Immature natural killer cell (primary cell): ENCODE data around the gene PIP5K1A. TPM values are rescaled to one million over a fixed set of nuclear protein-coding genes. Genes with fewer than 3 reads are reported as not detected.
"Not testable (repeated sequence)": the region's sequence is repeated elsewhere in the genome, so short reads cannot be mapped to it uniquely, and the experiment has no call there.

Source experiments
- DNase-seq, 3 donors: peaks; one replicate each; pipeline ENCODE4 v3.0.0; 2022; ENCODE audit warnings: mixed read lengths in 1 of 3
- H3K27ac Mint-ChIP-seq, 6 donors: one replicate each; pipeline ENCODE4 v1.8.0; 2020; ENCODE audit warnings: mixed read lengths in 6 of 6, mild to moderate bottlenecking in 5 of 6, inconsistent platforms in 4 of 6, moderate library complexity in 3 of 6
- H3K27me3 Mint-ChIP-seq, 3 donors: one replicate each; pipeline ENCODE4 v1.8.0; 2020 to 2021; ENCODE audit warnings: low read depth in 3 of 3, mild to moderate bottlenecking in 3 of 3, mixed read lengths in 3 of 3, moderate library complexity in 3 of 3, inconsistent platforms in 1 of 3
- H3K36me3 Mint-ChIP-seq, 3 donors: one replicate each; pipeline ENCODE4 v1.8.0; 2020; ENCODE audit warnings: mixed read lengths in 3 of 3, inconsistent platforms in 2 of 3, mild to moderate bottlenecking in 2 of 3
- H3K4me1 Mint-ChIP-seq, 2 donors: one replicate each; pipeline ENCODE4 v1.8.0; 2020; ENCODE audit warnings: inconsistent platforms in 2 of 2, mild to moderate bottlenecking in 2 of 2, mixed read lengths in 2 of 2, moderate library complexity in 1 of 2
- H3K4me3 Mint-ChIP-seq, 5 donors: one replicate each; pipeline ENCODE4 v1.8.0; 2020; ENCODE audit warnings: mild to moderate bottlenecking in 5 of 5, mixed read lengths in 5 of 5, inconsistent platforms in 3 of 5, moderate library complexity in 3 of 5
- H3K9me3 Mint-ChIP-seq, 6 donors: one replicate each; pipeline ENCODE4 v1.8.0; 2020; ENCODE audit warnings: mild to moderate bottlenecking in 6 of 6, mixed read lengths in 6 of 6, inconsistent platforms in 4 of 6, moderate library complexity in 3 of 6
- polyA plus RNA-seq, 3 donors: library from polyadenylated mRNA; unstranded; fragments of 300-500 nt; fragmentation: Illumina TruSeq; gene quantifications; one replicate each; pipeline ENCODE4 v1.2.3, GENCODE V29; 2021

The PIP5K1A gene
- polyA plus RNA-seq, 3 donors from 2014 or later: 13.6 to 20.1 (median 15.8) TPM

DNA sequence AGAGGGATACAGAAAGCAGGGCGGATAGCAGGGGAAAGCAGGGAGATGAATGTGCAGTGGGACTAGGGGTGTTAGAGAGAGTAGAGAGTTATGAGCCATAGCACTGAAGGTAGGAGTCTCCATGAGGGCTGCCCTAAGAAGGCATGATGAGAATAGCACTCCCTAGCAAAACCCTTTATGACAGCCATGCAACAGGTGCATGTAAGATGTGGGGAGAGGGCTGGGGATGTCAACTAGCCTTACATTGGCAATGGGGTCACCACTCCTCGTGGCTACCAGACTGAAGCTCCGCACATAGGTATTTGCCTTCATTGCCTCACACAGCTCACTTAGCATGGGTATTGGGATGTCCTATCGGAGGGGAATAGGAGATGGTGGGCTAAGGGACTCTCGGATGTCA, 27.2 kb upstream of the PIP5K1A start:
- peaks cover 4 to 8% (median 4%) of the 10 kb centered on the region in 3 donors for H3K27me3 Mint-ChIP-seq
- peaks cover 7 to 35% (median 23%) of the 10 kb centered on the region in 3 donors for H3K36me3 Mint-ChIP-seq
- H3K9me3 Mint-ChIP-seq: no peaks in the 10 kb centered on the region
- H3K27ac Mint-ChIP-seq: peak overlapping the region in 3 of 6 donors; percentile 12 to 72 (median 25)
- H3K4me1 Mint-ChIP-seq: peaks cover 16 to 18% of the 10 kb centered on the region in 2 donors
- no peak overlapping the region for H3K4me3 Mint-ChIP-seq
- DNase-seq: no peak

- H3K36me3 Mint-ChIP-seq: peaks cover 15 to 48% (median 31%) of the 10 kb centered on the region in 3 donors
- no peak overlapping the region for H3K4me3 Mint-ChIP-seq
- no peaks in the 10 kb centered on the region for H3K9me3 Mint-ChIP-seq
- H3K27me3 Mint-ChIP-seq: peaks cover 0 to 2% (median 0%) of the 10 kb centered on the region in 3 donors
- DNase-seq: no peak
- peak overlapping the region in 1 of 6 donors; percentile 51 for H3K27ac Mint-ChIP-seq
- peaks cover 0 to 7% of the 10 kb centered on the region in 2 donors for H3K4me1 Mint-ChIP-seq
These were observed 23.2 kb upstream of the PIP5K1A start for GRCh38 chr1:151175041-151175741.

DNA sequence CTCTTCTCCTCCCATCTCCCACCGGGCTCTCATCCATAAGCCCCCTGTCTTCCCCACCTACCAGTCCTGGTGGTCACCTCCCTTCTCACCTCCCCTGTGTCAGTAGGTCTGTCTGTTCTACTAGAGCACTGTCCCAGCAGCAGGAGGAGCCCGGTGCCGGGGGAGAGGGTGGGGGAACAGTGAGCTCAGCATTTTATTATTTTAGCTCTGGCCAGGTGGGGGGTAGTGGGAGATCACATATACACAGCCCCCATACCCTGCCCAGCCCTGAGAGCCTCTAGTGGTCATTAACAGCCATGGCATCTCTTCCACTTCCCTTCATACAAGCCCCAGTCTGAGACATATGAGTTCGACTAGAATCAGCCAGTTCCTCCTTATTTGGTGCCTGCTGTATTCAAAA, 22.5 kb upstream of the PIP5K1A start, which contains the start of gene TMOD4:
TMOD4 (minus strand) TSS at position 119 of the 400 bp plus-strand sequence. CDS start 1,106 bp downstream, outside the sequence.
- H3K36me3 Mint-ChIP-seq: peaks cover 20 to 50% (median 35%) of the 10 kb centered on the region in 3 donors
- H3K4me3 Mint-ChIP-seq: no peak within 1 kb of the TSS
- DNase-seq: no peak
- H3K27ac Mint-ChIP-seq: peak within 1 kb of the TSS in 4 of 6 donors; percentile 19 to 66 (median 47)
- H3K27me3 Mint-ChIP-seq: no peaks in the 10 kb centered on the region
- peaks cover 0 to 7% of the 10 kb centered on the region in 2 donors for H3K4me1 Mint-ChIP-seq
- no peaks in the 10 kb centered on the region for H3K9me3 Mint-ChIP-seq

- peaks cover 0 to 7% of the 10 kb centered on the region in 2 donors for H3K4me1 Mint-ChIP-seq
These were observed 21.8 kb upstream of the PIP5K1A start for GRCh38 chr1:151176514-151177045.

DNA sequence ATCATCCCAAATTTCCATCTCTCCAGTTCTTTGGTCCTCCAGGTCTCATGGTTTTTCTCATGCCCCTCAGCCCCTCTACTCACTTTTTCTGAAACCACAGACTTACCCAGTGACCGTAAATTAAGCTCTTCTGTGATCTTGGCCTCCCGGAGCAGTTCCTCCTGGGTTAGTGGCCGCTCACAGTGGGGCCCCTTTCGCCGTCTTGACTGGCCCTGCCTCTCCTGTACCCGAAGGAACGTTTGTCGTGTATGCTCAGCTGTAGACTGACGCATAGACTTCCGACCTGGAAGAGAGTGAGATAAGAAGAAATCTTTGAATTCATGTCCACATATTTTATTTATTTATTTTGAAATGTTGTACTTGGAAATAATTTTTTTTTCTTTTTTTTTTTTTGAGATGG, 14.1 kb upstream of the PIP5K1A start:
- Mint-ChIP-seq H3K36me3 (peaks cover 28 to 44% (median 36%) of the 10 kb centered on the region in 3 donors), H3K4me1 (peaks cover 20 to 33% of the 10 kb centered on the region in 2 donors), H3K4me3 (no peak overlapping the region), H3K27me3 (no peaks in the 10 kb centered on the region), H3K27ac (no peak overlapping the region), H3K9me3 (no peaks in the 10 kb centered on the region)
- DNase-seq: no peak

More at GRCh38 chr1:151176514-151177045, 21.8 kb upstream of the PIP5K1A start:
- Mint-ChIP-seq H3K4me3 (no peak overlapping the region), H3K36me3 (peaks cover 24 to 57% (median 37%) of the 10 kb centered on the region in 3 donors), H3K27me3 (no peaks in the 10 kb centered on the region), H3K27ac (peak overlapping the region in 1 of 6 donors; percentile 66), H3K9me3 (no peaks in the 10 kb centered on the region)
- no peak for DNase-seq

GRCh38 chr1:151187205-151187604, 11.1 kb upstream of the PIP5K1A start:
- Mint-ChIP-seq H3K36me3 (peaks cover 17 to 27% (median 23%) of the 10 kb centered on the region in 3 donors), H3K4me1 (peaks cover 35 to 50% of the 10 kb centered on the region in 2 donors), H3K9me3 (no peaks in the 10 kb centered on the region), H3K4me3 (no peak overlapping the region), H3K27me3 (peaks cover 3 to 5% (median 5%) of the 10 kb centered on the region in 3 donors), H3K27ac (no peak overlapping the region)
- DNase-seq: no peak

GRCh38 chr1:151188667-151189066, 9.7 kb upstream of the PIP5K1A start:
- peaks cover 35 to 44% of the 10 kb centered on the region in 2 donors for H3K4me1 Mint-ChIP-seq
- DNase-seq, H3K9me3 Mint-ChIP-seq, H3K27me3 Mint-ChIP-seq: not testable (repeated sequence)
- H3K36me3 Mint-ChIP-seq: peaks cover 10 to 18% (median 15%) of the 10 kb centered on the region in 3 donors
- peak overlapping the region; percentile 68 to 98 (median 96) for H3K27ac Mint-ChIP-seq
- peak overlapping the region; percentile 95 to 99 (median 98) for H3K4me3 Mint-ChIP-seq

DNA sequence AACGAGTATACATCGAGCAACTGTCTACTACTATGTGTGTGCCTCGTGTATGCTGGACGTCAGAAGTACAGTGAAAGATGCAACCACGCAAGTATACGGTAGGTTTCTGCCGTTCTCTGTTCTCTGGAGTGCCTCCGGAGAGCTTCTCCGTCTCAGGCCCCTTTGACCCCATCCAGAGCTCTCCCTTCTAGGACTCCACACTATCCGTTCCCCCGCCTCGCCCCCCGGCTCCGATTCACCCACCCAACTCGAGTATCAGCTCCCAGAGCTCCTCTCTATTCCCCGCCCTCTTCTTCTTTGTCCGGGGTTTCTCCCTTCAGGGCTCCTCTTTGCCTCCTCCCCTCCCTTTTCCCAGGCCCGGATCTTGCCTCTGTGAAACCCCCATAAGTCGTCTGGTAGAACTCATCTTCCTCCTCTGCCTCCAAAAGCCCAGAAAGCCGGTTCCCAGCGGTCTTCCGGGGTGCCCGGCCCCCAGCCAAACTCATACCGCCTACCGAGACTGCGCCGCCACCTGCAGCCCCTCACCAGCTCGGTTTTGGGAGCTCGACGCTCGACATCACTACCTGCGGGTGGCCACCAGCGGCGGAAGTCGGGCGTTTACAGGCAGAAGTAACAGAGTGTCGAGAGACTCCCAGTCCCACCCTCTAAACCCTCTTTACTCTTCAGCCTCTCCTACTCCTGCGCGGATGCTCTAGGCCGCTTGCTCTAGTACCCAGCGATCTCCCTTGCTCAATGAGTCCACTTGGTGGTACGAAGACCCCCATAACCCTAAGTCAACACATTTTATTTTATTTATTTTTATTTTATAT, 8.5 kb upstream of the PIP5K1A start, which contains the start of gene VPS72:
VPS72 (minus strand) TSS at position 561 of the 809 bp plus-strand sequence; CDS start at position 485, 76 bp downstream.
- peak; percentile 79 to 80 (median 79) for DNase-seq
- H3K4me1 Mint-ChIP-seq: peaks cover 31 to 44% of the 10 kb centered on the region in 2 donors
- H3K4me3 Mint-ChIP-seq: peak within 1 kb of the TSS; percentile 95 to 99 (median 98)
- H3K27me3 Mint-ChIP-seq: peaks cover 3 to 5% (median 5%) of the 10 kb centered on the region in 3 donors
- peaks cover 5 to 10% (median 9%) of the 10 kb centered on the region in 3 donors for H3K36me3 Mint-ChIP-seq
- H3K27ac Mint-ChIP-seq: peak within 1 kb of the TSS; percentile 95 to 98 (median 97)
- H3K9me3 Mint-ChIP-seq: no peaks in the 10 kb centered on the region

- peak overlapping the region in 1 of 5 donors; percentile 32 for H3K4me3 Mint-ChIP-seq
- H3K9me3 Mint-ChIP-seq: no peaks in the 10 kb centered on the region
- DNase-seq: no peak
- H3K4me1 Mint-ChIP-seq: peaks cover 32 to 38% of the 10 kb centered on the region in 2 donors
- peaks cover 0 to 3% (median 0%) of the 10 kb centered on the region in 3 donors for H3K36me3 Mint-ChIP-seq
- peaks cover 3 to 9% (median 7%) of the 10 kb centered on the region in 3 donors for H3K27me3 Mint-ChIP-seq
- no peak overlapping the region for H3K27ac Mint-ChIP-seq
These were observed 6.3 kb upstream of the PIP5K1A start for GRCh38 chr1:151192047-151192446.

- Mint-ChIP-seq H3K9me3 (no peaks in the 10 kb centered on the region), H3K36me3 (peaks cover 0 to 3% (median 0%) of the 10 kb centered on the region in 3 donors), H3K4me1 (peaks cover 35% of the 10 kb centered on the region in 2 donors), H3K27ac (no peak overlapping the region), H3K27me3 (peaks cover 6 to 16% (median 10%) of the 10 kb centered on the region in 3 donors), H3K4me3 (no peak overlapping the region)
- DNase-seq: no peak
These were observed 5.0 kb upstream of the PIP5K1A start for GRCh38 chr1:151193304-151193703.

DNA sequence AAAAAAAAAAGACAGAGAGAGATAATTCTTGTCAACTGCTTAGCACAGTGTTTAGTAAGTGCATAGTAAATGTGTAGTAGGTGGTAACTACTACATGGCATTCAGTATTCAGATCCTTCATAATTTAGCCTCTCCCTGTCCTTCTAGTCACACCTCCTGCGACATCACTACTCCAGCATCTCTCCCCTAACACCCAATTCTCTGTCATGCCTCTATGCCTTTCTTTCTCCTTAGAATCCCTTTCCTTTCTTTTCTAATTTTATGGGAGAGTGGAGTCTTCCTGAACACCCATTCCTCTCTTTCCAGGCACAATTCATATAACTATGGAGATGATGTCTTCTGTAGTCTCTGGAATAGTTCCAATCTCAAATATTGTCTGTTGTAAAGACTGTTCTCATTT, 4.5 kb upstream of the PIP5K1A start:
- Mint-ChIP-seq H3K4me3 (no peak overlapping the region), H3K9me3 (no peaks in the 10 kb centered on the region), H3K4me1 (peaks cover 34 to 35% of the 10 kb centered on the region in 2 donors), H3K27ac (no peak overlapping the region), H3K36me3 (peaks cover 0 to 3% (median 0%) of the 10 kb centered on the region in 3 donors), H3K27me3 (peaks cover 11 to 22% (median 13%) of the 10 kb centered on the region in 3 donors)
- DNase-seq: no peak

DNA sequence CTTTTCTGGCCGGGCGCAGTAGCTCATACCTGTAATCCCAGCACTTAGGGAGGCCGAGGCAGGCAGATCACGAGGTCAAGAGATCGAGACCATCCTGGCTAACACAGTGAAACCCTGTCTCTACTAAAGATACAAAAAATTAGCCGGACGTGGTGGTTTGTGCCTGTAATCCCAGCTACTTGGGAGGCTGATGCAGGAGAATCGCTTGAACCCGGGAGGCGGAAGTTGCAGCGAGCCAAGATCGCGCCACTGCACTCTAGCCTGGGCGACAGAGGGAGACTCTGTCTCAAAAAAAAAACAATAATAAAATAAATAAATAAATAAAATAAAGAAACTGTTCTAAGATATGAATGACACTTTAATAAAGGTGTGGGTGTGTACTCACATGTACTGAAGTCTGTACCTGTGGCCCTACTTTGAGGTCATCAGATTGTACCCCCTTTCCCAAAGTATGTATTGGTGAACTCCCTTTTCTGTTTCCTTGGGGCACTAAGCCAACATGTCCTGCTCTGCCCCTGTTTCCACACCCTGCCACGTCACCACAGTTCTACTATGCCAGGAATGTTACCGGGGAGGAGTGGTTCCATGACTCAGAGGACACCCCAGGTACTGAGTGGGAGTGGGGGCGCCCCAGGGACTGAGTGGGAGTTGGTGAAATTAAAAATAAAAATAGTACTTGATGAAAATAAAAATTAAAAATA, 3.3 kb upstream of the PIP5K1A start:
- H3K4me1 Mint-ChIP-seq: peaks cover 35% of the 10 kb centered on the region in 2 donors
- H3K27me3 Mint-ChIP-seq: peaks cover 10 to 26% (median 10%) of the 10 kb centered on the region in 3 donors
- not testable (repeated sequence) for H3K4me3 Mint-ChIP-seq, DNase-seq, H3K27ac Mint-ChIP-seq, H3K9me3 Mint-ChIP-seq, H3K36me3 Mint-ChIP-seq
